HG03060 (cell line): ENCODE measurements around the gene ASPM.
"Not testable (repeated sequence)": the region's sequence is repeated elsewhere in the genome, so short reads cannot be mapped to it uniquely, and the experiment has no call there.

ENCODE experiments used
- ATAC-seq: cut with Tn5 transposase; IDR thresholded peaks from one replicate; pipeline ENCODE4 v1.9.1; 2021; ENCODE audit warnings: low read depth, moderate number of reproducible peaks; ENCODE audit not compliant: unreplicated experiment

The ASPM gene

DNA sequence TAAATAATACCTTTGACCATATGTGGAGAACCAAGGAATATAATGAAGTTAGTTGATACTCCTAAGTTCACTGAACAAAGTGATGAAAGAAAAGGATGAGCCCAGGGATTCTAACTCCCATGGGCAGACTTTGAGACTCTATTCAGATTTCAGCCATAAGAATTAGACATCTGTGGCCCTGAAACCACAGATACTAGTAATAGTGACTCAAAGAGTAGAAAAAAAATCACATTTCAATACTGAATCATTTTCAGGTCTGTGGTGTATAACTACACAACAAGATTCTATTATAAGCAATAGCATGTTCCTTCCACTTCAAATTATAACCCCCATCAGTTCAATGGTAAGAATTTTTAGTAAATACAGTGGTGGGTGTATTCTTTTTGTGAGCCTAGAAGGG, 63.0 kb downstream of the ASPM start:
- ATAC-seq: no peak

DNA sequence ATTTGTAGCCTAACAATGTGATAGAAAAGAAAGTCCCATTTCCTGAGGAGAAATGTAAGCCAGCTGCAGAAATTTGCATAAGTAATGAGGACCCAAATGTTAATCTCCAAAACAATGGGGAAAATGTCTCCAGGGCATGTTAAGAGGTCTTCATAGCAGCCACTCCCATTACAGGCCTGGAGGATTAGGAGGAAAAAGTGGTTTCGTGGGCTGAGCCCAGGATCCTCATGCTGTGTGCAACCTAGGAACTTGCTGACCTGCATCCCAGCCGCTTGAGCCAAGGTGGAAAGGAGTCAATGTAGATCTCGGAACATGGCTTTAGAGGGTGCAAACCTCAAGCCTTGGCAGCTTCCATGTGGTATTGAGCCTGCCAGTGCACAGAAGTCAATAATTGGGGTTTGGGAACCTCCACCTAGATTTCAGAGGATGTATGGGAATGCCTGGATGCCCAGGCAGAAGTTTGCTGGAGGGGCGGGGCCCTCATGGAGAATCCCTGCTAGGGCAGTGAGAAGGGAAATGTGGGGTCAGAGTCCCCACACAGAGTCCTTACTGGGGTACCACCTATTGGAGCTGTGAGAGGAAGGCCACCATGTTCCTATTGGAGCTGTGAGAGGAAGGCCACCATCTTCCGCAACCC, 65.2 kb downstream of the ASPM start:
- no peak for ATAC-seq

DNA sequence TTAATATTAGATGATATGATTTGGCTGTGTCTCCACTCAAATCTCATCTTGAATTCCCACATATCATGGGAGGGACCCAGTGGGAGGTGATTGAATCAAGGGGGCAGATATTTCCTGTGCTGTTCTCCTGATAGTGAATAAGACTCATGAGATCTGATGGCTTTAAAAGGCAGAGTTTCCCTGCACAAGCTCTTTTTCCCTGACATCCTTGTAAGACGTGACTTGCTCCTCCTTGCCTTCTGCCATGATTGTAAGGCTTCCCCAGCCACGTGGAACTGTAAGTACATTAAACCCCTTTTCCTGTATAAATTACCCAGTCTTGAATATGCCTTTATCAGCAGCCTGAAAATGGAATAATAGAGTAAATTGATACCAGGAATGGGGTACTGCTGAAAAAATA, 66.1 kb downstream of the ASPM start:
- ATAC-seq: no peak

DNA sequence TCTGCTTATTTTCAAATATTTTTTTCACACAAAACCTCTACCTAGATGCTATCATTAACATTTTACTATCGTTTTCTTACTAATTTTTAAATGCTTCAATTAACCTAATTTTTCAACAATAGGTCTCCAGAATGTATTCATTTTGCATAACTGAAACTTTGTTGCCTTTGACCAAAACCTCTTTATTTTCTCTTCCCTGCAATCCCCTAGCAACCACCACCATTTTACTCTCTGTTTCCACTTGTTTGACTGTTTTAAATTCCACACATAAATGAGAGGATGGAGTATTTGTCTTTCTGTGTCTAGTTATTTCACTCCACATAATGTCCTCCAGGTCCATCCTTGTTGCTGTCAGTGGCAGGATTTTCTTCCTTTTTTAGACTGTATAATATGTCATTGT, 69.9 kb downstream of the ASPM start:
- ATAC-seq: no peak

- no peak for ATAC-seq
Measured at GRCh38 chr1:197073978-197074377, 72.5 kb downstream of the ASPM start.

DNA sequence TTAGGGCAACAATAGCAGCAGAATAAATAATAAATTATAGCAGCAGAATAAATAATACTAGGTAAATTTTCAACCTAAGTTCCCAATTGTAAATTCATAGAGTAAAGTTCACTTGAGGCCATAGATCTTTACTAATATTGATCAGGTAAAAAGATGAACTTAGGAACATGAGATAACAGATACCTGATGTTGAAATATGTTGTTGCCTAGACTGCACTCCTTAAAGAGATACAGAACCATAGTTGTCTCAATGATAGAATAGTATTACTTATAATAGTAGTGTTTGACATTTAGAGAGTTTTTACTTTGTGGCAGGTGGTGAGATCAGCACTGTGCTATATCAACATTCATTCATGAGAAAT, 79.0 kb downstream of the ASPM start:
- no peak for ATAC-seq

DNA sequence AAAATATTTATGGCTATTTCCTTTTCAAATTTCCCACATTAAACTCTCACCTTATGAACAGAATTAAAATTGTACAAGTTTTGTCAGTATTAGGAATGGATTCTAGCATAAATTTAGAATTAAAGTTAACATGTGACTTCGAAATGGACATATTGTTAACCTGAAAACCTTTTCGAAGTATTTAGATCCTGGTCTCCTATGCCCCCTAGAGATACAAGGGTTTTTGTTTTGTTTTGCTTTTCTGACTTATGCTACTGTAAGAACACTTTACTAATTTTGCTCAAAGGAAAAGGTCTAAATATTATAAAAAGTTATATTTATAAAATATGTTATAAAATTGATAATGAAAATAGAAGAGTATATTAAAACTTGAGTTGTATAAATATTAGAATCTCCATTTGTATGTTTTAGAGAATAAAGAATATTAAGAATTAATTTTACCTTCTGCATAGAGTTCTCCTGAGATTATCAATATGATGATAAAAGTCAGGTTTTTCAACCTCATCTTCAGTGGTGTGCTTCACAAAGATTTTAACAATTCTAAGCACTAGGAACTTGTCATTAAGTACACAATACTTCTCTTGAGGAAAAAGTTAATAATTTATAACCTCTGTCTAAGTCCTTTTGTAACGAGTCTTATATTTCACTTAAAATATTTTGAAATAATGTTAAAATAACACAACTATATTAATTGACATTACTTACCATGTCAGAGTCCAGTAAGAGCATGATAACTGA, 79.6 kb downstream of the ASPM start, which contains the start of gene F13B:
Gene F13B, minus strand, starts transcription at position 542 of the 738 bp plus-strand sequence. Its CDS starts 37 bp downstream, at position 505.
- no peak for ATAC-seq

DNA sequence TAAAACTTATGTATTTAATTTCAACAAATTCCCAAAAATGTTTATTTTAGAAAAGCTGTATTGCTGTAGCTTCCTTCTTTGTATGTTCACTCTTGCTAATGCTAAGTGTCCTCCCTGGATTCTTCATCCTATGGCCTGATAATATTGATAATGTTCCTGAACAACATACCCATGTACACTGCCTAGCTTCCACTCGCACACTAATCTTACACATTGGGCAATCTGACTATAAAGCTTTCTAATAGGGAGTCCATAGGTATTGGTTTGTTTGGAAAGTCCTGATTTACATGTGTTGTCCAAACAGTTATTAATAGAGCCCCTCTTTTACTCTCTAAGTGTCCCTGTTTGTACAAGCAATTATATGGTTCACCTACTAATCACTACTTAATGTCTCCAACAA, 80.2 kb downstream of the ASPM start:
- ATAC-seq: no peak

DNA sequence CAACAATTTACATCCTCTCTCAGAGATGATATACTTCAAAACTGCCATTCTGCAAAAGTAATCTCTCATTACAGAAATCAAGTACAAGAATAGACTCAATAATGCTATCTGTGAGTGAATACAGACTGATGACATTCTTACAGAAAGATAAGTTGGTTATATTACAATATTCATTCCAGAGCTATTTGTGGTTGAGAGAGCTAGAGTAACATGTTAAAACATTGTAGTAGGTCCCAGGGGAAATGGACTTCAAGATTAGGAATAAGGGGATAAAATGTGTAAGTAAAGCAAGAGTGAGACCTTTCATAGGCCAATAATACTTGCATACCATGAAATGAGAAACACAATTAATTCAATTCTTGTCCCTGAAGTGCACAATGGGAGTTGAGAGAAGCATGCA, 80.9 kb downstream of the ASPM start:
- ATAC-seq: no peak

DNA sequence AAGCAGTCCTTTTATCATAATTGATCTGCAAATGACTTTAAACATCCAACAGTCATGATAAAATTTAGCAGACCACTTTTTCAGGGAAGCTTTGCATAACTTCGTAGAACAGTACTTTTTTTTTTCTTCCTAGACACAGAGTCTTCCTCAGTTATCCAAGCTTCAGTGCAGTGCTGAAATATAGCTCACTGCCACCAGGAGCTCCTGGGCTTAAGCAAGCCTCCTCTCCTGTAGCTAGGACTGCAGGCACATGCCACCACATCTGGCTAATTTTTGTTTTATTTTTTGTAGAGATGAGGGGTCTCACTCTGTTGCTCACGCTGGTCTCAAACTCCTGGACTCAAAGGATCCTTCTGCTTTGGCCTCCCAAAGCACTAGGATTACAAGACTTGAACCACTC, 83.3 kb downstream of the ASPM start:
- ATAC-seq: peak; percentile 6

DNA sequence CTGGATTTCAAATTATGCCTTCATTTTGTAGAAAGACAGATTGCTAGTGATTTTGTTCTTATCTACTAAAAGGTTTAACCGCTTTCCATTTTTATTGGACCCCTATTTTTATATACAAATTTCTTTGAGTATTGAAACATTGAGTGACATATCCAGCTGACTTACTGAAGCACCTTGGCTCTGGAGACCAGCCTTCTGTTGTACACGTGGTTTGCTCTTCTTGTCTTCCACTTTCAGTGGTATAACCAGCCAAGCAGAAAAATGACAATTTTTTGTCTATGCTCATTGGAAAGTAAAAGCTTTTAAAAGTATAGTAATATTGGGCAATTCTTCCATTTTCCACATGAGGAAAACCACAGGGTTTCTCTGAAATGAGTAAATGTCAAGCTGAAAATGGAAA, 83.8 kb downstream of the ASPM start:
- peak; percentile 74 for ATAC-seq

- ATAC-seq: no peak
Measured at GRCh38 chr1:197049100-197049499, 97.4 kb downstream of the ASPM start.

DNA sequence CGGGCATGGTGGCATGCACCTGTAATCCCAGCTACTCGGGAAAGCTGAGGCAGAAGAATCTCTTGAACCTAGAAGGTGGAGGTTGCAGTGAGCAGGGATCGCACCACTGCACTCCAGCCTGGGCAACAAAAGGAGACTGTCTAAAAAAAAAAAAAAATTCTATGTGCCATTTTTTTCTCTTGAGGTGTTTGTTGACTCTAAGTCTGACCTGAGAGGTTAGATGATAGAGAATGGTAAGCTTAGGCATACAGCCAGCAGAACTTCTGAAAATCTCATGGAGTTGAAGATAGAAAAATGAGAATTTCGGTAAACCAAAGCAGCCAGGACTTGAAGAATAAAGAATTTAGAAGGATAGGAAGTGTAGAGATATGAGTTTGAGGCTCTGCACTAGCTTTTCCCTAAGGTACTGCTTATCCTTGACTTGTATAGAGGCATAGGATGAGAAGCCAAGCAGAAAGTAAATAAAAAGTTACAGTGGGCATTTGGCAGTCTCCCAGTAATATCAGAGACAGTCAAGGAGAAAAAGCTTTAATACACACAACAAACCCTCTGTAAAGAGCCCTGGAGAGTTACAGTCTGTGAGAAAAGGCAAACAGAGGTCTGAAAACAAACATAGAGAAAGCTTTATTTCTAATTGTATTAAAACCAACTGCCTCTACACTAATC, 103.7 kb downstream of the ASPM start:
- ATAC-seq: no peak

- peak; percentile 76 for ATAC-seq
Measured at GRCh38 chr1:197041486-197042353, 104.7 kb downstream of the ASPM start.

- ATAC-seq: no peak
Measured at GRCh38 chr1:197036861-197037260, 109.6 kb downstream of the ASPM start.

- ATAC-seq: not testable (repeated sequence)
Measured at GRCh38 chr1:197034631-197035339, 111.7 kb downstream of the ASPM start.
